PC-3 (cell line): ENCODE data around the gene FBXO2. TPM values are rescaled to one million over a fixed set of nuclear protein-coding genes. Genes with fewer than 3 reads are reported as not detected.
A peak's percentile ranks its signal among the peaks of the same experiment; 100 is the strongest.

Experiments
- ATAC-seq: fragments of 200-7000 bp; cut with Tn5 transposase; 2 replicates; pipeline ENCODE4 v1.9.1; 2020; ENCODE audit warnings: mild to moderate bottlenecking, moderate library complexity
- Bru-seq: library from RNA; stranded (reverse); fragments of 400-500 nt; gene quantifications from one replicate; lab custom pipeline; 2021; lab: Mats Ljungman, UMichigan
- BruChase-seq, 2 experiments: library from RNA; stranded (reverse); fragments of 400-500 nt; gene quantifications; one replicate each; lab custom pipeline; 2021; lab: Mats Ljungman, UMichigan
- BruUV-seq: library from RNA; stranded (reverse); fragments of 400-500 nt; replicated peaks from 2 replicates; lab custom pipeline; 2021; lab: Mats Ljungman, UMichigan
- CTCF ChIA-PET: fragments of 300-600 bp; sonication (Branson Sonifier 250); formaldehyde crosslinking; loops from one replicate; lab custom pipeline; 2022; ENCODE audit warnings: antibody characterized with exemption; lab: Charles Lee
- POLR2A ChIA-PET: fragments of 300-600 bp; sonication (Branson Sonifier 250); formaldehyde crosslinking; loops from one replicate; lab custom pipeline; 2022; ENCODE audit warnings: antibody characterized with exemption; ENCODE audit not compliant: unreplicated experiment; lab: Charles Lee
- DNase-seq: peaks from one replicate; pipeline ENCODE4 v3.0.0-alpha.2; 2015
- H2AFZ ChIP-seq: fragments of 300-600 bp; sonication (generic); 2 replicates; pipeline ENCODE4 v1.6.0; 2016; ENCODE audit warnings: antibody characterized with exemption, low read length
- H3F3A ChIP-seq: fragments of 300-600 bp; sonication (generic); one replicate; pipeline ENCODE4 v1.6.0; 2017; ENCODE audit warnings: antibody characterized with exemption, low read length, control low read depth, mild to moderate bottlenecking; ENCODE audit not compliant: unreplicated experiment
- H3K27ac ChIP-seq: fragments of 300-600 bp; sonication (generic); 2 replicates; pipeline ENCODE4 v1.5.1; 2016; ENCODE audit warnings: mild to moderate bottlenecking, low read length
- H3K27me3 ChIP-seq: fragments of 300-600 bp; sonication (generic); 2 replicates; pipeline ENCODE4 v1.6.1; 2016; ENCODE audit warnings: low read length, mixed read lengths
- H3K36me3 ChIP-seq: fragments of 300-600 bp; sonication (generic); 2 replicates; pipeline ENCODE4 v1.6.1; 2016; ENCODE audit warnings: low read depth, mixed run types, low read length, mixed read lengths
- H3K4me1 ChIP-seq: fragments of 300-600 bp; sonication (generic); 2 replicates; pipeline ENCODE4 v1.5.1; 2016; ENCODE audit warnings: low read length; ENCODE audit not compliant: insufficient read depth
- H3K4me2 ChIP-seq: fragments of 300-600 bp; sonication (generic); 2 replicates; pipeline ENCODE4 v1.6.0; 2016; ENCODE audit warnings: low read length
- H3K4me3 ChIP-seq: fragments of 300-600 bp; sonication (generic); 2 replicates; pipeline ENCODE4 v1.5.1; 2016; ENCODE audit warnings: mild to moderate bottlenecking, low read length, mixed read lengths
- H3K79me2 ChIP-seq: fragments of 300-600 bp; sonication (generic); 2 replicates; pipeline ENCODE4 v1.6.1; 2017; ENCODE audit warnings: low read length, mixed read lengths
- H3K9ac ChIP-seq: fragments of 300-600 bp; sonication (generic); 2 replicates; pipeline ENCODE4 v1.6.0; 2016; ENCODE audit warnings: mild to moderate bottlenecking, low read length
- H3K9me2 ChIP-seq: fragments of 300-600 bp; sonication (generic); replicated peaks from 2 replicates; pipeline ENCODE4 v1.6.1; 2016; ENCODE audit warnings: mixed run types, low read length, mixed read lengths
- H3K9me3 ChIP-seq: fragments of 300-600 bp; sonication (generic); 2 replicates; pipeline ENCODE4 v1.6.1; 2016; ENCODE audit warnings: low read length, mixed read lengths
- H4K20me1 ChIP-seq: fragments of 300-600 bp; sonication (generic); 2 replicates; pipeline ENCODE4 v1.6.1; 2016; ENCODE audit warnings: low read length, mixed read lengths
- EZH2 ChIP-seq: fragments of 300-600 bp; sonication (generic); IDR thresholded peaks from one replicate; pipeline ENCODE4 v1.6.1; 2017; ENCODE audit warnings: antibody characterized with exemption, mild to moderate bottlenecking, low read length; ENCODE audit not compliant: unreplicated experiment
- EZH2phosphoT487 ChIP-seq: fragments of 300-600 bp; sonication (generic); IDR thresholded peaks from 2 replicates; pipeline ENCODE4 v1.6.1; 2018; ENCODE audit warnings: mild to moderate bottlenecking, antibody characterized with exemption, low read length, borderline replicate concordance
- intact Hi-C: fragments of 100-400 bp; cut with micrococcal nuclease; formaldehyde crosslinking; loops from 2 replicates; pipeline ENCODE4 v1.9.0; 2023
- long read RNA-seq: library from polyadenylated mRNA; unstranded; transcript quantifications from one replicate; pipeline ENCODE4 v2.0.0, GENCODE V29; 2021; ENCODE audit not compliant: unreplicated experiment
- total RNA-seq: library from RNA; depleted of rRNA; stranded (reverse); fragments of >200 nt; gene quantifications from 2 replicates; pipeline ENCODE4 v1.2.3, GENCODE V29; 2014; rRNA removed
- TF ChIP-seq, protein P1 (sequence below): fragments of 300-600 bp; sonication (generic); conservative IDR thresholded peaks from 2 replicates; pipeline ENCODE4 v1.5.1; 2017; ENCODE audit warnings: antibody characterized with exemption, low read depth, mild to moderate bottlenecking, low read length

The FBXO2 gene
- total RNA-seq = 13.4 and 15.3 TPM in 2 replicates
- percentile 51 among the genes with signal in this experiment for Bru-seq, nascent RNA
- BruChase-seq, experiment 1, labeled RNA remaining after a 6-hour chase = percentile 57 among the genes with signal in this experiment
- percentile 50 among the genes with signal in this experiment for BruChase-seq, experiment 2, labeled RNA remaining after a 2-hour chase
- long read RNA-seq, transcript FBXO2-201 (6 exons, 1,560 nt) = major isoform, 41 of 99 reads
- long read RNA-seq, partial matches to known transcripts = 55 of 99 reads
- long read RNA-seq, other reads (novel, unspliced or antisense) = 3 of 99 reads

- Histone ChIP-seq H3K9me2 (no peaks in the 10 kb centered on the region), H4K20me1 (no peaks in the 10 kb centered on the region), H3K4me1 (peaks cover 28% of the 10 kb centered on the region), H3K27me3 (no peaks in the 10 kb centered on the region), H3K27ac (peak within 1 kb of the TSS; percentile 61), H3F3A (no peaks in the 10 kb centered on the region), H3K9ac (peak within 1 kb of the TSS; percentile 51; the same call in 1 of the 2 replicates), H2AFZ (peak within 1 kb of the TSS; percentile 73), H3K9me3 (no peaks in the 10 kb centered on the region), H3K4me2 (peak within 1 kb of the TSS; percentile 78), H3K79me2 (peaks cover 10% of the 10 kb centered on the region), H3K36me3 (no peaks in the 10 kb centered on the region), H3K4me3 (peak within 1 kb of the TSS; percentile 62)
- no peak for TF ChIP-seq EZH2
- TF ChIP-seq, protein P1, sequence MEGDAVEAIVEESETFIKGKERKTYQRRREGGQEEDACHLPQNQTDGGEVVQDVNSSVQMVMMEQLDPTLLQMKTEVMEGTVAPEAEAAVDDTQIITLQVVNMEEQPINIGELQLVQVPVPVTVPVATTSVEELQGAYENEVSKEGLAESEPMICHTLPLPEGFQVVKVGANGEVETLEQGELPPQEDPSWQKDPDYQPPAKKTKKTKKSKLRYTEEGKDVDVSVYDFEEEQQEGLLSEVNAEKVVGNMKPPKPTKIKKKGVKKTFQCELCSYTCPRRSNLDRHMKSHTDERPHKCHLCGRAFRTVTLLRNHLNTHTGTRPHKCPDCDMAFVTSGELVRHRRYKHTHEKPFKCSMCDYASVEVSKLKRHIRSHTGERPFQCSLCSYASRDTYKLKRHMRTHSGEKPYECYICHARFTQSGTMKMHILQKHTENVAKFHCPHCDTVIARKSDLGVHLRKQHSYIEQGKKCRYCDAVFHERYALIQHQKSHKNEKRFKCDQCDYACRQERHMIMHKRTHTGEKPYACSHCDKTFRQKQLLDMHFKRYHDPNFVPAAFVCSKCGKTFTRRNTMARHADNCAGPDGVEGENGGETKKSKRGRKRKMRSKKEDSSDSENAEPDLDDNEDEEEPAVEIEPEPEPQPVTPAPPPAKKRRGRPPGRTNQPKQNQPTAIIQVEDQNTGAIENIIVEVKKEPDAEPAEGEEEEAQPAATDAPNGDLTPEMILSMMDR = no peak
- no peak for TF ChIP-seq EZH2phosphoT487
- CTCF ChIA-PET = no interaction called here
- BruUV-seq = no TSS peak
- intact Hi-C loops = no loop called here
- DNase-seq (peak; percentile 34), ATAC-seq (peak; percentile 61)
- POLR2A ChIA-PET = no interaction called here
Measured at GRCh38 chr1:11654137-11654938, at the start of gene FBXO2, which contains the start of gene FBXO44. Gene FBXO2 (minus strand): TSS chr1:11654429. CDS start chr1:11654340, 89 bp downstream. Gene FBXO44 (plus strand): TSS chr1:11654877. CDS start chr1:11655836, 959 bp downstream.

GRCh38 chr1:11703357-11704193, 49.3 kb upstream of the FBXO2 start:
- H3K79me2 ChIP-seq = no peaks in the 10 kb centered on the region
- H3K36me3 ChIP-seq = no peaks in the 10 kb centered on the region
- TF ChIP-seq EZH2phosphoT487 (no peak), EZH2 (no peak)
- TF ChIP-seq, protein P1 = no peak
- H3K27ac ChIP-seq = no peak overlapping the region
- no peak overlapping the region for H3K9ac ChIP-seq
- no peaks in the 10 kb centered on the region for H3F3A ChIP-seq
- H4K20me1 ChIP-seq = no peaks in the 10 kb centered on the region
- no peaks in the 10 kb centered on the region for H3K4me1 ChIP-seq
- ChIA-PET POLR2A (no interaction called here), CTCF (no interaction called here)
- intact Hi-C loops = no loop called here
- peaks cover 7% of the 10 kb centered on the region; the same call in 1 of the 2 replicates for H3K27me3 ChIP-seq
- no peaks in the 10 kb centered on the region for H3K9me2 ChIP-seq
- ATAC-seq (no peak), DNase-seq (no peak)
- no peak overlapping the region for H3K4me3 ChIP-seq
- H3K4me2 ChIP-seq = no peak overlapping the region
- no TSS peak for BruUV-seq
- H3K9me3 ChIP-seq = no peaks in the 10 kb centered on the region
- H2AFZ ChIP-seq = no peak overlapping the region
